Measurements from ENCODE around the gene C16orf86. TPM values are rescaled to one million over a fixed set of nuclear protein-coding genes. Genes with fewer than 3 reads are reported as not detected.

Gene C16orf86
- total and polyA plus RNA-seq, 8 donors, result 3.2 to 83.0 (median 3.5) TPM; not detected in 3

DNA sequence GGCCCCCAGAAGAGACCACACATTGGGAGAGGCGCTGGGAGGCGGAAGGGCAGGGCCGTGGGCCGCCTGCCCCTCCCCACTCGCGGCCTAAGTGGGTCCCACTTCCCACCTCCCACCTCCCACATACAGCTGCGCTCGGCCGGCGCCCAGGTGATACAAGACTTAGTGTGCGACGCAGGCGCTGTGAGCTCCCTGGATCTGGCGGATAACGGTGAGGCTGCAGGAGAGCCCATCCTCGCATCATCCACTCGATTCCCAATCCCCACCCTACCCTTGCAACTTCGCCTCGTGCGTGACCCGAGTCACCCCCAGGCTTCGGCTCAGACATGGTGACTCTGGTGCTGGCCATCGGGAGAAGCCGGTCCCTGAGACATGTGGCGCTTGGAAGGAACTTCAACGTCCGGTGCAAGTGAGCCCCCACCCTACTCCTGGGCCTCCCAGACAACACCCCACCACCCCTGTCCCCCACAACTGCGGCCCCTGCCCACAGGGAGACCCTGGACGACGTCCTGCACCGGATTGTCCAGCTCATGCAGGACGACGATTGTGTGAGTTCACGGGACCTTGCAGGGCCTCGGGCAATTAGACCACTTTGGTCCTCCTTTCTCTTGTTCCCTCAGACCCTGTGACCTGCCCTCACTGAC is 17.7 kb upstream of the C16orf86 start:
- 35 to 55% (median 48%) methylated on average over 18 to 35 of the region's 35 CpGs for WGBS, 5 donors
- DNase-seq, result no peak
- TF ChIP-seq EP300 (IDR thresholded peaks at IDR 0.05) (no peak), POLR2AphosphoS5 (IDR thresholded peaks at IDR 0.05) (no peak), POLR2A (IDR thresholded peaks at IDR 0.05) (no peak)
- TF ChIP-seq, protein P1, sequence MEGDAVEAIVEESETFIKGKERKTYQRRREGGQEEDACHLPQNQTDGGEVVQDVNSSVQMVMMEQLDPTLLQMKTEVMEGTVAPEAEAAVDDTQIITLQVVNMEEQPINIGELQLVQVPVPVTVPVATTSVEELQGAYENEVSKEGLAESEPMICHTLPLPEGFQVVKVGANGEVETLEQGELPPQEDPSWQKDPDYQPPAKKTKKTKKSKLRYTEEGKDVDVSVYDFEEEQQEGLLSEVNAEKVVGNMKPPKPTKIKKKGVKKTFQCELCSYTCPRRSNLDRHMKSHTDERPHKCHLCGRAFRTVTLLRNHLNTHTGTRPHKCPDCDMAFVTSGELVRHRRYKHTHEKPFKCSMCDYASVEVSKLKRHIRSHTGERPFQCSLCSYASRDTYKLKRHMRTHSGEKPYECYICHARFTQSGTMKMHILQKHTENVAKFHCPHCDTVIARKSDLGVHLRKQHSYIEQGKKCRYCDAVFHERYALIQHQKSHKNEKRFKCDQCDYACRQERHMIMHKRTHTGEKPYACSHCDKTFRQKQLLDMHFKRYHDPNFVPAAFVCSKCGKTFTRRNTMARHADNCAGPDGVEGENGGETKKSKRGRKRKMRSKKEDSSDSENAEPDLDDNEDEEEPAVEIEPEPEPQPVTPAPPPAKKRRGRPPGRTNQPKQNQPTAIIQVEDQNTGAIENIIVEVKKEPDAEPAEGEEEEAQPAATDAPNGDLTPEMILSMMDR (IDR thresholded peaks at IDR 0.05), result no peak
- H3K4me3 ChIP-seq, result no peak overlapping the region
- H3K27ac ChIP-seq, result no peak overlapping the region
- H3K4me1 ChIP-seq, result peaks cover 26 to 55% (median 40%) of the 10 kb centered on the region in 4 donors
- peaks cover 29 to 100% (median 83%) of the 10 kb centered on the region in 3 donors for H3K27me3 ChIP-seq
- H3K9me3 ChIP-seq, result no peaks in the 10 kb centered on the region
- H3K36me3 ChIP-seq, result no peaks in the 10 kb centered on the region
- intact Hi-C loops (cut with DNase I; ENCODE audit: low total_unique reads), result no loop called here

DNA sequence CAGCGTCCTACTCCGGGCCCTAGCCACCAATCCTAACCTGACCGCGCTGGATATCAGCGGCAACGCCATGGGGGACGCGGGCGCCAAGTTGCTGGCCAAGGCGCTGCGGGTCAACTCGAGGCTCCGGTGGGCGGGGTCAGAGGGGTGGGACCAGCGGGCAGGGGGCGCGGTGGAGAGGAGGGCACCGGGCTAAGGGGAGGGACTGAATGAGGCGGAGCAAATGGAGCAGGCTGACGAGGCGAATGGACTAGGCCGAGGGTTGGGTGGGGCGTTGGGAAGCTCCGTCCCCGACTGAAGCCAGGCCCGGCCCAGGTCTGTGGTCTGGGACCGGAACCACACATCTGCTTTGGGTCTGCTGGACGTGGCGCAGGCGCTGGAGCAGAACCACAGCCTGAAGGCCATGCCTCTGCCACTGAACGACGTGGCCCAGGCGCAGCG is 17.1 kb upstream of the C16orf86 start:
- TF ChIP-seq, protein P1 (IDR thresholded peaks at IDR 0.05), result no peak
- TF ChIP-seq POLR2AphosphoS5 (IDR thresholded peaks at IDR 0.05) (no peak), POLR2A (IDR thresholded peaks at IDR 0.05) (no peak), EP300 (IDR thresholded peaks at IDR 0.05) (no peak)
- peak in 1 of 2 donors; percentile 66 for DNase-seq
- Histone ChIP-seq H3K27ac (no peak overlapping the region), H3K9me3 (no peaks in the 10 kb centered on the region), H3K36me3 (no peaks in the 10 kb centered on the region), H3K27me3 (peaks cover 31 to 100% (median 87%) of the 10 kb centered on the region in 3 donors), H3K4me3 (peak overlapping the region in 1 of 4 donors; percentile 6), H3K4me1 (peaks cover 26 to 55% (median 40%) of the 10 kb centered on the region in 4 donors)
- WGBS, 5 donors, result 11 to 39% (median 25%) methylated on average over 23 to 34 of the region's 34 CpGs
- intact Hi-C loops (cut with DNase I; ENCODE audit: low total_unique reads), result no loop called here

DNA sequence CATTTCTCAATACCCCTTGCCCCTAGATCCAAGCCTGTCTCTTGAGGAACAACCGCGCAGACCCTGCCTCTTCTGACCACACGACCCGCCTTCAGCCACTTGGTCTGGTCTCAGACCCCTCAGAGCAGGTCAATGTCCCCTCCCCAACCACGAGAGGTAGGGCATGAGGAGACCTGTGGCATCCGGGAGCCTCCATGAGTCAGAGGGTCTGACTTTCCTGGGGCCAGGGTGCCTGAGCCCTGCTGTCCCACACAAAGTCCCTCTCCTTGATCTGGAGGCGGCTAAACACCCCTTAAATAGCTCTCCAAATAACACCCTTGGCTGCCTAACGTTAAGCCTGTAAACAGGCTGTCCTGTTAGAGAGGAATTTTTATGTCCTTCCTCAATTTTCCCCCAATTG is 16.6 kb upstream of the C16orf86 start:
- H3K4me3 ChIP-seq, result peak overlapping the region in 1 of 4 donors; percentile 6
- no peaks in the 10 kb centered on the region for H3K36me3 ChIP-seq
- TF ChIP-seq POLR2AphosphoS5 (IDR thresholded peaks at IDR 0.05), result no peak
- no peak overlapping the region for H3K27ac ChIP-seq
- intact Hi-C loops (cut with DNase I; ENCODE audit: low total_unique reads), result no loop called here
- H3K9me3 ChIP-seq, result no peaks in the 10 kb centered on the region
- peaks cover 30 to 100% (median 87%) of the 10 kb centered on the region in 3 donors for H3K27me3 ChIP-seq
- WGBS, 5 donors, result 56 to 72% (median 63%) methylated on average over 8 of the region's 8 CpGs
- no peak for DNase-seq
- peaks cover 21 to 50% (median 35%) of the 10 kb centered on the region in 4 donors for H3K4me1 ChIP-seq

DNA sequence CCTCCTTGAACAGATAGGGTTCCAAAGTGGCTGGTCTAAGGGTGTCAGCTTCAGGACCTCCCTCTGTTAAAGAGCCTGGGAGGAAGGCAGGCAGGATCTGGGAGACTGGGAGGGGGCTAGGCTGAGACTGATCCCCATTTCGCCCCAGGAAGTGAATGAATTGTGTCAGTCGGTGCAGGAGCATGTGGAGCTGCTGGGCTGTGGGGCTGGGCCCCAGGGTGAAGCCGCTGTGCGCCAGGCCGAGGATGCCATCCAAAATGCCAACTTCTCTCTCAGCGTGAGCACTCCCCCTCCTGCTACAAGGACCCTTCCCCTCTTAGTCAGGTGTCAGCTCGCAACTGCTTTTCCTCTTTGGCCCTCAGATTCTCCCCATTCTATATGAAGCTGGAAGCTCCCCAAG is 15.6 kb upstream of the C16orf86 start:
- Histone ChIP-seq H3K9me3 (no peaks in the 10 kb centered on the region), H3K27me3 (peaks cover 28 to 94% (median 77%) of the 10 kb centered on the region in 3 donors), H3K27ac (no peak overlapping the region), H3K4me3 (no peak overlapping the region), H3K36me3 (no peaks in the 10 kb centered on the region), H3K4me1 (peaks cover 18 to 39% (median 30%) of the 10 kb centered on the region in 4 donors)
- WGBS, 5 donors, result 91 to 100% (median 92%) methylated on average over 2 to 7 of the region's 7 CpGs
- intact Hi-C loops (cut with DNase I; ENCODE audit: low total_unique reads), result no loop called here
- TF ChIP-seq, protein P1 (IDR thresholded peaks at IDR 0.05), result no peak
- TF ChIP-seq POLR2A (IDR thresholded peaks at IDR 0.05) (no peak), EP300 (IDR thresholded peaks at IDR 0.05) (no peak), POLR2AphosphoS5 (IDR thresholded peaks at IDR 0.05) (no peak)
- DNase-seq, result no peak

DNA sequence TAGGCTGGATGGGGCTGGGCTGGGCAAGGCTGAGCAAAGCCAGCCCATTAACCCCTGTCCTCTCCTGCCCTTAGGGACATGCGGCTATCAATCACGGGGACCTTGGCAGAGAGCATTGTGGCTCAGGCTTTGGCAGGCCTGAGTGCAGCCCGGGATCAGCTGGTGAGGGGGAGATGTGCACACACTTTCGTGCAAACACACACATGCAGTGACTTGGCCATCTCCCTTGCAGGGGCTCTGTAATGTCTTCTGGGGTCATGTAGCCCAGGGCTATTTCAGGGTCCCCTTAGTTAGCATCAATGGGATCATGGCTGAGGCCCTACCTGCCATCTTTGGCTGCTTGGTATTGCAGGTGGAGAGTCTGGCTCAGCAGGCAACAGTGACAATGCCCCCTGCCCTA is 14.8 kb upstream of the C16orf86 start:
- H3K9me3 ChIP-seq, result no peaks in the 10 kb centered on the region
- H3K27me3 ChIP-seq, result peaks cover 28 to 86% (median 72%) of the 10 kb centered on the region in 3 donors
- no peak for DNase-seq
- 71 to 84% (median 83%) methylated on average over 2 to 4 of the region's 4 CpGs for WGBS, 5 donors
- peaks cover 18 to 38% (median 30%) of the 10 kb centered on the region in 4 donors for H3K4me1 ChIP-seq
- no peak for TF ChIP-seq POLR2AphosphoS5 (IDR thresholded peaks at IDR 0.05)
- no peak for TF ChIP-seq EP300 (IDR thresholded peaks at IDR 0.05)
- TF ChIP-seq, protein P1 (IDR thresholded peaks at IDR 0.05), result no peak
- TF ChIP-seq POLR2A (IDR thresholded peaks at IDR 0.05), result no peak
- H3K36me3 ChIP-seq, result peaks cover 0 to 8% (median 4%) of the 10 kb centered on the region in 4 donors
- H3K4me3 ChIP-seq, result no peak overlapping the region
- intact Hi-C loops (cut with DNase I; ENCODE audit: low total_unique reads), result no loop called here
- no peak overlapping the region for H3K27ac ChIP-seq

Data from stomach (tissue), 9 donors.